Neural progenitor cell (in vitro differentiated cells): Measurements from ENCODE around the gene TRAF3.

Experiments
- EZH2 ChIP-seq: fragments of 200-600 bp; sonication (generic); IDR thresholded peaks from 2 replicates; pipeline ENCODE4 v1.6.1; 2017; ENCODE audit warnings: antibody characterized with exemption, mild to moderate bottlenecking, moderate library complexity
- EZH2phosphoT487 ChIP-seq: fragments of 200-600 bp; sonication (generic); IDR thresholded peaks from 2 replicates; pipeline ENCODE4 v1.6.1; 2017; ENCODE audit warnings: antibody characterized with exemption
- TF ChIP-seq, protein P1 (sequence below): fragments of 200-600 bp; sonication (generic); IDR thresholded peaks from 2 replicates; pipeline ENCODE4 v1.5.1; 2017; ENCODE audit warnings: antibody characterized with exemption, mild to moderate bottlenecking

- TF ChIP-seq, protein P1, sequence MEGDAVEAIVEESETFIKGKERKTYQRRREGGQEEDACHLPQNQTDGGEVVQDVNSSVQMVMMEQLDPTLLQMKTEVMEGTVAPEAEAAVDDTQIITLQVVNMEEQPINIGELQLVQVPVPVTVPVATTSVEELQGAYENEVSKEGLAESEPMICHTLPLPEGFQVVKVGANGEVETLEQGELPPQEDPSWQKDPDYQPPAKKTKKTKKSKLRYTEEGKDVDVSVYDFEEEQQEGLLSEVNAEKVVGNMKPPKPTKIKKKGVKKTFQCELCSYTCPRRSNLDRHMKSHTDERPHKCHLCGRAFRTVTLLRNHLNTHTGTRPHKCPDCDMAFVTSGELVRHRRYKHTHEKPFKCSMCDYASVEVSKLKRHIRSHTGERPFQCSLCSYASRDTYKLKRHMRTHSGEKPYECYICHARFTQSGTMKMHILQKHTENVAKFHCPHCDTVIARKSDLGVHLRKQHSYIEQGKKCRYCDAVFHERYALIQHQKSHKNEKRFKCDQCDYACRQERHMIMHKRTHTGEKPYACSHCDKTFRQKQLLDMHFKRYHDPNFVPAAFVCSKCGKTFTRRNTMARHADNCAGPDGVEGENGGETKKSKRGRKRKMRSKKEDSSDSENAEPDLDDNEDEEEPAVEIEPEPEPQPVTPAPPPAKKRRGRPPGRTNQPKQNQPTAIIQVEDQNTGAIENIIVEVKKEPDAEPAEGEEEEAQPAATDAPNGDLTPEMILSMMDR: no peak
- no peak for TF ChIP-seq EZH2
- no peak for TF ChIP-seq EZH2phosphoT487
These were observed 32.6 kb downstream of the TRAF3 start for GRCh38 chr14:102809870-102810269.
